HepG2 (cell line): ENCODE data around the gene TGM3. TPM values are rescaled to one million over a fixed set of nuclear protein-coding genes. Genes with fewer than 3 reads are reported as not detected.

Experiments used
- ATAC-seq: fragments of 200-7000 bp; cut with Tn5 transposase; 3 replicates; pipeline ENCODE4 v1.9.1; 2020; ENCODE audit warnings: mild to moderate bottlenecking, moderate library complexity
- BruUV-seq: library from RNA; stranded (reverse); fragments of 400-500 nt; replicated peaks from 2 replicates; lab custom pipeline; 2021; lab: Mats Ljungman, UMichigan
- CTCF ChIA-PET: fragments of 300-600 bp; formaldehyde crosslinking; extraction: SDS; loops from one replicate; lab custom pipeline; 2021; ENCODE audit warnings: low total read pairs, inconsistent platforms, low intra/inter-chr PET ratio; lab: Yijun Ruan, JAX
- POLR2A ChIA-PET: fragments of 350-600 bp; sonication (Branson Sonifier 250); formaldehyde crosslinking; loops from one replicate; lab custom pipeline; 2020; ENCODE audit warnings: antibody characterized with exemption, inconsistent platforms; lab: Yijun Ruan, JAX
- DNase-seq: peaks from one replicate; pipeline ENCODE4 v3.0.0-alpha.2; 2015; ENCODE audit warnings: low spot score
- FAIRE-seq: peaks from 3 replicates; lab custom pipeline; 2011; peaks lifted over from hg19 to GRCh38; lab: Jason Lieb, UNC
- H2AFZ ChIP-seq: one replicate; pipeline ENCODE4 v1.6.1; 2011; ENCODE audit warnings: low read length, inconsistent platforms
- H3K27ac ChIP-seq: fragments of 300-600 bp; 3 replicates; pipeline ENCODE4 v1.8.0; 2011; ENCODE audit warnings: mixed run types, mild to moderate bottlenecking, mixed read lengths, low read length, inconsistent platforms; ENCODE audit not compliant: insufficient read depth; ENCODE audit errors: extremely low read length
- H3K27me3 ChIP-seq, 2 experiments: fragments of 200-600 bp in 1 of 2; 2 replicates in 1 of 2; 3 replicates in 1 of 2; pipeline versions ENCODE4 v1.6.0 to v1.8.0; 2011; ENCODE audit warnings: low read length in 2 of 2, mild to moderate bottlenecking in 2 of 2, moderate library complexity in 2 of 2, inconsistent platforms in 1 of 2; ENCODE audit not compliant: insufficient read depth in 2 of 2, control insufficient read depth in 1 of 2
- H3K36me3 ChIP-seq, 2 experiments: fragments of 200-600 bp in 1 of 2; replicated peaks in 1 of 2; 2 replicates in 1 of 2; 3 replicates in 1 of 2; pipeline versions ENCODE4 v1.5.1 to v1.8.0; 2011; ENCODE audit warnings: low read length in 2 of 2, inconsistent platforms in 1 of 2; ENCODE audit not compliant: insufficient read depth in 2 of 2, control insufficient read depth in 1 of 2
- H3K4me1 ChIP-seq: 2 replicates; pipeline ENCODE4 v1.5.1; 2012; ENCODE audit warnings: low read length, inconsistent platforms; ENCODE audit not compliant: insufficient read depth
- H3K4me2 ChIP-seq: 2 replicates; pipeline ENCODE4 v1.6.0; 2011; ENCODE audit warnings: low read depth, low read length, inconsistent platforms
- H3K4me3 ChIP-seq, 3 experiments: fragments of 200-600 bp in 1 of 3; sonication (generic), shearing (Covaris generic) in 1 of 3; replicated peaks in 1 of 3; 2 replicates each; pipeline ENCODE4 v1.5.1; 2011 to 2016; ENCODE audit warnings: low read length in 3 of 3, inconsistent platforms in 2 of 3, low read depth in 2 of 3, mild to moderate bottlenecking in 2 of 3, control low read depth in 1 of 3, mixed read lengths in 1 of 3; ENCODE audit not compliant: insufficient read depth in 1 of 3
- H3K79me2 ChIP-seq: one replicate; pipeline ENCODE4 v1.6.1; 2011; ENCODE audit warnings: low read length, inconsistent platforms; ENCODE audit not compliant: insufficient read depth
- H3K9ac ChIP-seq: 2 replicates; pipeline ENCODE4 v1.6.0; 2011; ENCODE audit warnings: mild to moderate bottlenecking, low read depth, low read length, inconsistent platforms; ENCODE audit not compliant: insufficient read depth
- H3K9me3 ChIP-seq: 2 replicates; pipeline ENCODE4 v1.5.1; 2012; ENCODE audit warnings: mild to moderate bottlenecking, low read length
- H4K20me1 ChIP-seq: 2 replicates; pipeline ENCODE4 v1.6.0; 2011; ENCODE audit warnings: inconsistent platforms, mild to moderate bottlenecking, low read length, moderate library complexity; ENCODE audit not compliant: insufficient read depth
- CHCHD3 ChIP-seq: sonication (generic); formaldehyde crosslinking; IDR thresholded peaks from 2 replicates; pipeline ENCODE4 v1.8.0; 2022; ENCODE audit warnings: mild to moderate bottlenecking, missing genetic modification reagents, moderate library complexity
- IRF2 ChIP-seq: IDR thresholded peaks from 2 replicates; pipeline ENCODE4 v1.6.1; 2018; ENCODE audit warnings: missing genetic modification reagents, missing compliant biosample characterization
- WIZ ChIP-seq: sonication (generic); formaldehyde crosslinking; IDR thresholded peaks from 2 replicates; pipeline ENCODE4 v1.5.1; 2020; ENCODE audit warnings: mild to moderate bottlenecking, missing genetic modification reagents
- ZNF530 ChIP-seq: sonication (generic); formaldehyde crosslinking; IDR thresholded peaks from 2 replicates; pipeline ENCODE4 v1.5.0; 2020; ENCODE audit warnings: low read depth, mild to moderate bottlenecking, missing genetic modification reagents
- ZNF704 ChIP-seq: sonication (generic); formaldehyde crosslinking; IDR thresholded peaks from 2 replicates; pipeline ENCODE4 v1.8.1; 2023; ENCODE audit warnings: mild to moderate bottlenecking, inconsistent platforms, moderate library complexity, missing genetic modification reagents, borderline replicate concordance
- ZNF710 ChIP-seq: sonication (generic); formaldehyde crosslinking; IDR thresholded peaks from 2 replicates; pipeline ENCODE4 v1.5.0; 2020; ENCODE audit warnings: mild to moderate bottlenecking, missing genetic modification reagents, borderline replicate concordance
- WGBS: methylation state at CpG from one replicate; pipeline ENCODE4 v1.1.6; 2017; ENCODE audit warnings: low lambda C conversion rate; 5-methylcytosine and 5-hydroxymethylcytosine counted together
- in situ Hi-C: cut with HindIII; loops from 2 replicates; pipeline ENCODE4 v1.10.0; 2017; ENCODE audit warnings: low pct_unique_long_range_greater_than_20kb; ENCODE audit not compliant: extremely low pct_ligation_motif_present
- intact Hi-C: fragments of 100-400 bp; cut with micrococcal nuclease; formaldehyde crosslinking; loops from one replicate; pipeline ENCODE4 v1.10.0; 2022; ENCODE audit not compliant: unreplicated experiment
- polyA plus RNA-seq, 8 experiments: library from polyadenylated mRNA; depleted of rRNA in 3 of 8; stranded (reverse) in 7 of 8; unstranded in 1 of 8; fragments of >200 nt; fragmentation: Illumina TruSeq in 4 of 8; extraction: Trizol in 4 of 8; gene quantifications; 2 replicates each; pipeline versions ENCODE4 v1.2.1 to v1.2.3, GENCODE V29; 2011 to 2016; ENCODE audit warnings: low read depth in 4 of 8, missing spikeins in 1 of 8, mixed read lengths in 1 of 8; ENCODE audit not compliant: insufficient read depth in 1 of 8
- total RNA-seq, 5 experiments: library from RNA; depleted of rRNA; stranded (reverse); fragments of >200 nt; fragmentation: Illumina TruSeq; extraction: Trizol; gene quantifications; 2 replicates each; pipeline ENCODE4 v1.2.3, GENCODE V29; 2016; ENCODE audit warnings: low read depth in 1 of 5

Gene TGM3
- total and polyA plus RNA-seq, 2 of the 13 experiments (the other 11 are each of a cell fraction or from before 2014, with no cell fraction given): not detected

GRCh38 chr20:2357114-2357513 lies 61.3 kb downstream of the TGM3 start (continued):
- TF ChIP-seq CHCHD3 (CRISPR knock-in tag): no peak

- ATAC-seq (no peak), FAIRE-seq (no peak), DNase-seq (no peak)
- Histone ChIP-seq H3K4me1 (no peaks in the 10 kb centered on the region), H2AFZ (no peak overlapping the region), H3K4me2 (no peak overlapping the region), H3K36me3 (no peaks in the 10 kb centered on the region), H3K4me3 (no peak overlapping the region), H4K20me1 (no peaks in the 10 kb centered on the region), H3K27me3 (no peaks in the 10 kb centered on the region), H3K27ac (no peak overlapping the region), H3K9ac (no peak overlapping the region), H3K79me2 (no peaks in the 10 kb centered on the region), H3K9me3 (peaks cover 11% of the 10 kb centered on the region; the same call in 1 of the 2 replicates)
- in situ Hi-C loops: no loop called here
- 13% methylated on average over 3 of the region's 3 CpGs for WGBS
- BruUV-seq: no TSS peak
- ChIA-PET CTCF (no interaction called here), POLR2A (no interaction called here)
- TF ChIP-seq ZNF530 (no peak), WIZ (CRISPR knock-in tag) (no peak), ZNF710 (CRISPR knock-in tag) (no peak), IRF2 (CRISPR knock-in tag) (no peak), ZNF704 (CRISPR knock-in tag) (no peak)
- intact Hi-C loops: no loop called here
These were observed 62.2 kb downstream of the TGM3 start for GRCh38 chr20:2358006-2358405.
